GM21717 (cell line): ENCODE measurements around the gene FUOM.

Experiments used
- ATAC-seq: cut with Tn5 transposase; IDR thresholded peaks from one replicate; pipeline ENCODE4 v1.9.1; 2021; ENCODE audit warnings: mild to moderate bottlenecking, moderate library complexity; ENCODE audit not compliant: unreplicated experiment

FUOM gene

GRCh38 chr10:133353202-133353959, 4.4 kb downstream of the FUOM start:
- no peak for ATAC-seq

- no peak for ATAC-seq
Measured at GRCh38 chr10:133351408-133352318, 6.2 kb downstream of the FUOM start.

GRCh38 chr10:133350950-133351329, 6.9 kb downstream of the FUOM start:
- ATAC-seq: no peak

GRCh38 chr10:133350283-133350949, 7.4 kb downstream of the FUOM start:
- ATAC-seq: no peak

GRCh38 chr10:133349577-133350011, 8.2 kb downstream of the FUOM start:
- no peak for ATAC-seq

GRCh38 chr10:133349160-133349568, 8.7 kb downstream of the FUOM start:
- no peak for ATAC-seq

GRCh38 chr10:133347710-133348517, 9.9 kb downstream of the FUOM start:
- no peak for ATAC-seq

GRCh38 chr10:133346413-133346812, 11.4 kb downstream of the FUOM start:
- ATAC-seq: no peak

- ATAC-seq: no peak
Measured at GRCh38 chr10:133344236-133344635, 13.6 kb downstream of the FUOM start.

- no peak for ATAC-seq
Measured at GRCh38 chr10:133343558-133343957, 14.3 kb downstream of the FUOM start.

GRCh38 chr10:133342942-133343341, 14.9 kb downstream of the FUOM start:
- ATAC-seq: no peak

- ATAC-seq: no peak
Measured at GRCh38 chr10:133341983-133342382, 15.8 kb downstream of the FUOM start.

- no peak for ATAC-seq
Measured at GRCh38 chr10:133339708-133340380, 18.0 kb downstream of the FUOM start.

GRCh38 chr10:133338080-133339071, 19.4 kb downstream of the FUOM start:
- no peak for ATAC-seq

- no peak for ATAC-seq
Measured at GRCh38 chr10:133337370-133337725, 20.5 kb downstream of the FUOM start.

- no peak for ATAC-seq
Measured at GRCh38 chr10:133336577-133337369, 21.0 kb downstream of the FUOM start, which contains the start of gene CALY. Gene CALY, minus strand, starts transcription at chr10:133336896. Its CDS starts 7,907 bp downstream, at chr10:133328989.

- no peak for ATAC-seq
Measured at GRCh38 chr10:133336118-133336576, 21.7 kb downstream of the FUOM start.
